GM13976 (cell line): ENCODE data around the gene GALNT18.

Experiments
- DNase-seq: peaks from one replicate; pipeline ENCODE4 v3.0.0; 2012; ENCODE audit warnings: low spot score
- CTCF ChIP-seq: IDR thresholded peaks from 2 replicates; pipeline ENCODE4 v1.5.1; 2012; ENCODE audit warnings: borderline replicate concordance, mild to moderate bottlenecking; ENCODE audit not compliant: insufficient read depth; ENCODE audit errors: extremely low read depth, missing control alignments, control extremely low read depth
- in situ Hi-C: fragments of 300-500 bp; cut with MboI; formaldehyde crosslinking; loops from one replicate; pipeline ENCODE4 v1.12.0; 2022; ENCODE audit warnings: low sequenced_read_pairs, mixed read lengths, inconsistent platforms; ENCODE audit not compliant: unreplicated experiment

Gene GALNT18

GRCh38 chr11:11620921-11621572 is 758 bp downstream of the GALNT18 start:
- no peak for TF ChIP-seq CTCF
- DNase-seq = peak; percentile 60
- in situ Hi-C loops = no loop called here

GRCh38 chr11:11620173-11620920 is 1.5 kb downstream of the GALNT18 start:
- peak; percentile 57 for DNase-seq
- in situ Hi-C loops = no loop called here
- no peak for TF ChIP-seq CTCF

- in situ Hi-C loops = no loop called here
- no peak for TF ChIP-seq CTCF
- DNase-seq = no peak
Observed at GRCh38 chr11:11618973-11619435, 2.8 kb downstream of the GALNT18 start.

GRCh38 chr11:11615086-11615485 is 6.7 kb downstream of the GALNT18 start:
- in situ Hi-C loops = no loop called here
- no peak for TF ChIP-seq CTCF
- no peak for DNase-seq

GRCh38 chr11:11612439-11612838 is 9.4 kb downstream of the GALNT18 start:
- in situ Hi-C loops = no loop called here
- no peak for DNase-seq
- no peak for TF ChIP-seq CTCF

GRCh38 chr11:11611381-11611780 is 10.4 kb downstream of the GALNT18 start:
- in situ Hi-C loops = no loop called here
- TF ChIP-seq CTCF = no peak
- no peak for DNase-seq
